Endothelial cell of umbilical vein (primary cell): ENCODE results near the gene CASK. TPM values are rescaled to one million over a fixed set of nuclear protein-coding genes. Genes with fewer than 3 reads are reported as not detected.

ENCODE experiments used
- BruUV-seq: library from RNA; stranded (reverse); fragments of 400-500 nt; replicated peaks from 2 replicates; lab custom pipeline; 2021; lab: Mats Ljungman, UMichigan
- CTCF ChIA-PET: fragments of 300-600, 350-600 bp; sonication (Branson Sonifier 250); formaldehyde crosslinking; loops from one replicate; lab custom pipeline; 2021; ENCODE audit warnings: antibody characterized with exemption, inconsistent platforms; lab: Charles Lee
- POLR2A ChIA-PET: fragments of 300-600, 350-600 bp; sonication (Branson Sonifier 250); formaldehyde crosslinking; loops from one replicate; lab custom pipeline; 2021; ENCODE audit warnings: antibody characterized with exemption, inconsistent platforms; lab: Charles Lee
- DNase-seq: peaks from one replicate; pipeline ENCODE4 v3.0.0-alpha.2; 2011; ENCODE audit warnings: low read depth, low spot score
- FAIRE-seq: peaks from 2 replicates; lab custom pipeline; 2011; peaks lifted over from hg19 to GRCh38; lab: Jason Lieb, UNC
- H2AFZ ChIP-seq: 2 replicates; pipeline ENCODE4 v1.6.0; 2012; ENCODE audit warnings: low read depth, low read length, control low read depth, inconsistent platforms
- H3K27ac ChIP-seq: 2 replicates; pipeline ENCODE4 v1.5.1; 2011; ENCODE audit warnings: low read depth, mild to moderate bottlenecking, control low read depth, low read length, moderate library complexity; ENCODE audit not compliant: insufficient read depth
- H3K27me3 ChIP-seq, 2 experiments: 2 replicates each; pipeline versions ENCODE4 v1.6.0 to v1.6.1; 2011; ENCODE audit warnings: low read length in 2 of 2, mixed read lengths in 1 of 2; ENCODE audit not compliant: control insufficient read depth in 2 of 2, insufficient read depth in 2 of 2
- H3K36me3 ChIP-seq, 2 experiments: 2 replicates in 1 of 2; 3 replicates in 1 of 2; pipeline ENCODE4 v1.5.1; 2011; ENCODE audit warnings: low read length in 2 of 2, mild to moderate bottlenecking in 1 of 2, moderate library complexity in 1 of 2; ENCODE audit not compliant: control insufficient read depth in 2 of 2, insufficient read depth in 2 of 2; ENCODE audit errors: extremely low read depth in 1 of 2
- H3K4me1 ChIP-seq: 3 replicates; pipeline ENCODE4 v1.5.1; 2011; ENCODE audit warnings: mild to moderate bottlenecking, low read length; ENCODE audit not compliant: control insufficient read depth, insufficient read depth; ENCODE audit errors: extremely low read depth
- H3K4me2 ChIP-seq: 2 replicates; pipeline ENCODE4 v1.6.1; 2011; ENCODE audit warnings: low read length, control low read depth, mixed read lengths; ENCODE audit not compliant: insufficient read depth
- H3K4me3 ChIP-seq, 3 experiments: fragments of 200-600 bp in 1 of 3; sonication (generic), shearing (Covaris generic) in 1 of 3; replicated peaks in 1 of 3; 2 replicates each; pipeline ENCODE4 v1.5.1; 2011 to 2016; ENCODE audit warnings: control low read depth in 3 of 3, low read length in 3 of 3, mild to moderate bottlenecking in 2 of 3, inconsistent platforms in 1 of 3, low read depth in 1 of 3, moderate library complexity in 1 of 3; ENCODE audit not compliant: insufficient read depth in 1 of 3
- H3K79me2 ChIP-seq: 2 replicates; pipeline ENCODE4 v1.6.0; 2012; ENCODE audit warnings: low read length, inconsistent platforms; ENCODE audit not compliant: control insufficient read depth, insufficient read depth
- H3K9ac ChIP-seq: replicated peaks from 2 replicates; pipeline ENCODE3; 2011; ENCODE audit warnings: low read length, control low read depth; ENCODE audit not compliant: insufficient read depth; ENCODE audit errors: extremely low read depth
- H3K9me1 ChIP-seq: replicated peaks from 3 replicates; pipeline ENCODE4 v1.6.0; 2011; ENCODE audit warnings: mild to moderate bottlenecking, low read length; ENCODE audit not compliant: control insufficient read depth, insufficient read depth; ENCODE audit errors: extremely low read depth
- H3K9me3 ChIP-seq: replicated peaks from 2 replicates; pipeline ENCODE4 v1.5.1; 2012; ENCODE audit warnings: low read length, inconsistent platforms; ENCODE audit not compliant: control insufficient read depth, insufficient read depth
- H4K20me1 ChIP-seq: replicated peaks from 2 replicates; pipeline ENCODE3; 2011; ENCODE audit warnings: mild to moderate bottlenecking, low read length; ENCODE audit not compliant: control insufficient read depth, insufficient read depth; ENCODE audit errors: extremely low read depth
- EZH2 ChIP-seq: IDR thresholded peaks from 2 replicates; pipeline ENCODE4 v1.6.1; 2012; ENCODE audit warnings: borderline replicate concordance, low read depth, mild to moderate bottlenecking, moderate library complexity, low read length, inconsistent platforms; ENCODE audit not compliant: severe bottlenecking
- FOS ChIP-seq: IDR thresholded peaks from 2 replicates; pipeline ENCODE4 v1.6.1; 2011; ENCODE audit warnings: mild to moderate bottlenecking, low read length, moderate library complexity, borderline replicate concordance; ENCODE audit not compliant: insufficient read depth
- GATA2 ChIP-seq: IDR thresholded peaks from 2 replicates; pipeline ENCODE4 v1.7.0; 2011; ENCODE audit warnings: low read depth, mild to moderate bottlenecking, moderate library complexity, mixed read lengths, low read length; ENCODE audit not compliant: insufficient read length, insufficient read depth
- JUN ChIP-seq: IDR thresholded peaks from 2 replicates; pipeline ENCODE4 v1.6.1; 2011; ENCODE audit warnings: borderline replicate concordance, low read depth; ENCODE audit not compliant: insufficient read length, insufficient read depth
- MYC ChIP-seq: IDR thresholded peaks from one replicate; pipeline ENCODE4 v1.6.1; 2011; ENCODE audit warnings: mild to moderate bottlenecking, low read depth, low read length
- POLR2A ChIP-seq: IDR thresholded peaks from 2 replicates; pipeline ENCODE4 v1.6.1; 2012; ENCODE audit warnings: low read depth, mild to moderate bottlenecking, control low read depth, low read length
- POLR2AphosphoS5 ChIP-seq: IDR thresholded peaks from 2 replicates; pipeline ENCODE4 v1.6.1; 2012; ENCODE audit warnings: low read depth, mild to moderate bottlenecking, control low read depth, low read length, moderate library complexity; ENCODE audit not compliant: insufficient read depth
- dilution Hi-C: fragments of 300-500 bp; cut with MboI; formaldehyde crosslinking; loops from one replicate; pipeline ENCODE4 v1.15.0; 2019; ENCODE audit warnings: low sequenced_read_pairs; ENCODE audit not compliant: extremely low pct_ligation_motif_present
- intact Hi-C: fragments of 100-400 bp; cut with micrococcal nuclease; formaldehyde crosslinking; loops from one replicate; pipeline ENCODE4 v1.10.0; 2022
- polyA plus RNA-seq, 4 experiments: library from polyadenylated mRNA; depleted of rRNA in 3 of 4; stranded (reverse) in 3 of 4; unstranded in 1 of 4; fragments of >200 nt; gene quantifications; 2 replicates each; pipeline versions ENCODE4 v1.2.1 to v1.2.3, GENCODE V29; 2011 to 2012; ENCODE audit warnings: missing spikeins in 1 of 4
- total RNA-seq: library from RNA; stranded (reverse); gene quantifications from 2 replicates; pipeline ENCODE4 v1.2.3, GENCODE V29; 2021
- TF ChIP-seq, protein P1 (sequence below): IDR thresholded peaks from 2 replicates; pipeline ENCODE4 v1.6.1; 2011; ENCODE audit not compliant: insufficient read depth, insufficient read length
- TF ChIP-seq, protein P2 (sequence below), 2 donors: IDR thresholded peaks; 1 replicate in 1 of 2; 2 replicates in 1 of 2; pipeline ENCODE4 v1.5.1; 2011; ENCODE audit warnings: low read length in 2 of 2, mild to moderate bottlenecking in 2 of 2, moderate library complexity in 2 of 2, control low read depth in 1 of 2, inconsistent platforms in 1 of 2, low read depth in 1 of 2; ENCODE audit not compliant: insufficient read depth in 1 of 2; ENCODE audit errors: extremely low read depth in 1 of 2

The CASK gene
- total and polyA plus RNA-seq, 2 donors (not counting 3 experiments of a cell fraction or from before 2014, with no cell fraction given), result 6.4 to 30.4 TPM

DNA sequence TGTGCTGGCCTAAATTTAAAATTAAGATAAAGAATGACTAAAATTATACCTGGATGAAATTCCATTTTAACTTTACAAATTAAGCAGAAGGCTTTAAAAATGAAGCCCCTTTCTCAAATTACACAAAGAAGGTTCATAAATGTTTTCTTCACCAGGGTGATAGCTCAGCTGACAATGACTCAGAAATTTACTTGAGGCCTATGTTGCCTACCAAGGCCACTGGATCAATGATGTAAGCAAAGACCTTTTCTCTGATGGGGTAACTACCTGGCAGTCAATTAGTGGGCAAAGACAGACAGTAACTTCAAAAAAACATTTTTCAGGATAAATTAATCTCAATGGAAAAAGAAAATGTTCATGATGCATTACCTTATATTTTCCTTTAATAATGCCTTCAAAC, 258.4 kb downstream of the CASK start:
- dilution Hi-C loops, result no loop called here
- Histone ChIP-seq H2AFZ (no peak overlapping the region), H3K4me2 (no peak overlapping the region), H3K9me1 (no peaks in the 10 kb centered on the region), H3K27me3 (no peaks in the 10 kb centered on the region), H3K27ac (no peak overlapping the region), H3K4me1 (no peaks in the 10 kb centered on the region), H3K36me3 (no peaks in the 10 kb centered on the region), H3K9ac (no peak overlapping the region), H3K4me3 (no peak overlapping the region), H3K79me2 (no peaks in the 10 kb centered on the region), H3K9me3 (no peaks in the 10 kb centered on the region), H4K20me1 (no peaks in the 10 kb centered on the region)
- FAIRE-seq (no peak), DNase-seq (no peak)
- no peak for TF ChIP-seq POLR2A
- TF ChIP-seq POLR2AphosphoS5, result no peak
- no peak for TF ChIP-seq GATA2
- TF ChIP-seq FOS, result no peak
- TF ChIP-seq, protein P1, sequence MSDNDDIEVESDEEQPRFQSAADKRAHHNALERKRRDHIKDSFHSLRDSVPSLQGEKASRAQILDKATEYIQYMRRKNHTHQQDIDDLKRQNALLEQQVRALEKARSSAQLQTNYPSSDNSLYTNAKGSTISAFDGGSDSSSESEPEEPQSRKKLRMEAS, result no peak
- TF ChIP-seq JUN, result no peak
- intact Hi-C loops, result no loop called here
- BruUV-seq, result no TSS peak
- POLR2A ChIA-PET, result no interaction called here
- CTCF ChIA-PET, result no interaction called here

- Histone ChIP-seq H3K4me1 (no peaks in the 10 kb centered on the region), H3K9me3 (no peaks in the 10 kb centered on the region), H3K27ac (no peak overlapping the region), H2AFZ (no peak overlapping the region), H3K79me2 (no peaks in the 10 kb centered on the region), H4K20me1 (no peaks in the 10 kb centered on the region), H3K36me3 (no peaks in the 10 kb centered on the region), H3K9ac (no peak overlapping the region), H3K4me2 (no peak overlapping the region), H3K4me3 (no peak overlapping the region), H3K27me3 (no peaks in the 10 kb centered on the region), H3K9me1 (no peaks in the 10 kb centered on the region)
- DNase-seq (no peak), FAIRE-seq (no peak)
- no TSS peak for BruUV-seq
- dilution Hi-C loops, result no loop called here
- TF ChIP-seq GATA2 (no peak), FOS (no peak), POLR2AphosphoS5 (no peak), EZH2 (no peak), MYC (no peak), POLR2A (no peak), JUN (no peak)
- TF ChIP-seq, protein P1, result no peak
- TF ChIP-seq, protein P2, sequence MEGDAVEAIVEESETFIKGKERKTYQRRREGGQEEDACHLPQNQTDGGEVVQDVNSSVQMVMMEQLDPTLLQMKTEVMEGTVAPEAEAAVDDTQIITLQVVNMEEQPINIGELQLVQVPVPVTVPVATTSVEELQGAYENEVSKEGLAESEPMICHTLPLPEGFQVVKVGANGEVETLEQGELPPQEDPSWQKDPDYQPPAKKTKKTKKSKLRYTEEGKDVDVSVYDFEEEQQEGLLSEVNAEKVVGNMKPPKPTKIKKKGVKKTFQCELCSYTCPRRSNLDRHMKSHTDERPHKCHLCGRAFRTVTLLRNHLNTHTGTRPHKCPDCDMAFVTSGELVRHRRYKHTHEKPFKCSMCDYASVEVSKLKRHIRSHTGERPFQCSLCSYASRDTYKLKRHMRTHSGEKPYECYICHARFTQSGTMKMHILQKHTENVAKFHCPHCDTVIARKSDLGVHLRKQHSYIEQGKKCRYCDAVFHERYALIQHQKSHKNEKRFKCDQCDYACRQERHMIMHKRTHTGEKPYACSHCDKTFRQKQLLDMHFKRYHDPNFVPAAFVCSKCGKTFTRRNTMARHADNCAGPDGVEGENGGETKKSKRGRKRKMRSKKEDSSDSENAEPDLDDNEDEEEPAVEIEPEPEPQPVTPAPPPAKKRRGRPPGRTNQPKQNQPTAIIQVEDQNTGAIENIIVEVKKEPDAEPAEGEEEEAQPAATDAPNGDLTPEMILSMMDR (IDR thresholded peaks at IDR 0.05; ENCODE audit: extremely low read depth in 1 of 2, insufficient read depth in 1 of 2, low read depth in 1 of 2, low read length in 2 of 2), result no peak
- POLR2A ChIA-PET, result no interaction called here
- intact Hi-C loops, result no loop called here
- CTCF ChIA-PET, result no interaction called here
Observed at GRCh38 chrX:41664375-41664901, 258.9 kb downstream of the CASK start.
